NT2/D1 (cell line): ENCODE measurements around the gene MYO7A.

Experiments used
- DNase-seq: peaks from one replicate; pipeline ENCODE4 v3.0.0-alpha.2; 2011; ENCODE audit warnings: low read depth, low spot score
- H3K27me3 ChIP-seq: 2 replicates; pipeline ENCODE4 v1.6.0; 2011; ENCODE audit warnings: mild to moderate bottlenecking; ENCODE audit not compliant: insufficient read length, insufficient read depth
- H3K36me3 ChIP-seq: 2 replicates; pipeline ENCODE4 v1.6.1; 2011; ENCODE audit warnings: mild to moderate bottlenecking, low read length, mixed read lengths; ENCODE audit not compliant: insufficient read depth, insufficient read length
- H3K4me1 ChIP-seq: 2 replicates; pipeline ENCODE4 v1.5.1; 2011; ENCODE audit not compliant: insufficient read depth, insufficient read length
- H3K4me3 ChIP-seq: 2 replicates; pipeline ENCODE4 v1.5.1; 2011; ENCODE audit warnings: low read depth; ENCODE audit not compliant: insufficient read length
- H3K9ac ChIP-seq: 2 replicates; pipeline ENCODE4 v1.6.0; 2011; ENCODE audit warnings: low read depth; ENCODE audit not compliant: insufficient read length
- H3K9me3 ChIP-seq: 2 replicates; pipeline ENCODE4 v1.5.1; 2011; ENCODE audit warnings: mild to moderate bottlenecking, low read length; ENCODE audit not compliant: insufficient read depth
- SUZ12 ChIP-seq: IDR thresholded peaks from 2 replicates; pipeline ENCODE4 v1.6.1; 2011; ENCODE audit not compliant: insufficient read length, insufficient read depth; ENCODE audit errors: extremely low read depth
- YY1 ChIP-seq: IDR thresholded peaks from 2 replicates; pipeline ENCODE4 v1.6.1; 2011; ENCODE audit not compliant: insufficient read length, insufficient read depth
- ZNF274 ChIP-seq: IDR thresholded peaks from 2 replicates; pipeline ENCODE4 v1.6.1; 2011; ENCODE audit warnings: mild to moderate bottlenecking, low read depth, low read length

MYO7A gene

GRCh38 chr11:77121096-77121640, 6.9 kb upstream of the MYO7A start:
- Histone ChIP-seq H3K9ac (no peak overlapping the region), H3K9me3 (no peaks in the 10 kb centered on the region), H3K27me3 (no peaks in the 10 kb centered on the region), H3K4me3 (no peak overlapping the region), H3K4me1 (no peaks in the 10 kb centered on the region), H3K36me3 (peaks cover 17% of the 10 kb centered on the region)
- no peak for TF ChIP-seq YY1
- TF ChIP-seq SUZ12: no peak
- TF ChIP-seq ZNF274: no peak
- DNase-seq: no peak

DNA sequence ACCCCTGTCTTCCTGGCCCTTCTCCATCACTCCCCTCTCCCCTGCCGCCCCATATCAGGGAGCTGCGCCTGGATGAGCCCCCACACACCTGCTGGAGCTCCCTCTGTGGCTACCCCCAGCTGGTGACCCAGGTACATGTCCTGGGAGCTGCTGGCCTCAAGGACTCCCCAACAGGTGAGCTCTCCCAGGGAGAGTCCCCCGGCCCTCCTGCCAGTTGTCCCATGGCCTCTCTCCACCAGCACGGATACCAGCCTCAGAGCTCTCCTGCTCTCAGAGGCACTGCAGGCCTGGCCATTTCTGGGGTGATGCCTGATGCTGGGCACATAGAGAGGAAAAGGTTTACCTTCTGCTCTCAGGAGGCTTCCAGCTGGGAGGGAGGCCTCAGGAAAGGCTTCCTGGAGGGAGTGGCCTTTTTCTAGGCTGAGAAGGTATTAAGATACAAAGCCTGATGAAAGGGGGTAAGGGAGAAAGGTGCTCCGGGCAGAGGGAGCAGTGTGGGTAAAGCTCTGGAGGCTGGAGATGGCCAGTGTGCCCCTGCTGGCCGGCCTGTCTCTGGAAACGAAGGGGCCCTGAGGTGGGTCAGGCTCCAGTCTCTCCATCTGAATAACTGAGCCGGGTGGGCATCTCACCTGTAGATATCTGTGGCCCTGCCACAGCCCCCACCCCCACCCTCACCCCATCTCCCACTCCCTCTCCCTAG, 6.0 kb upstream of the MYO7A start:
- Histone ChIP-seq H3K9me3 (no peaks in the 10 kb centered on the region), H3K9ac (no peak overlapping the region), H3K36me3 (peaks cover 17% of the 10 kb centered on the region), H3K27me3 (no peaks in the 10 kb centered on the region), H3K4me1 (peaks cover 6% of the 10 kb centered on the region), H3K4me3 (no peak overlapping the region)
- no peak for DNase-seq
- TF ChIP-seq YY1 (no peak), SUZ12 (no peak), ZNF274 (no peak)

DNA sequence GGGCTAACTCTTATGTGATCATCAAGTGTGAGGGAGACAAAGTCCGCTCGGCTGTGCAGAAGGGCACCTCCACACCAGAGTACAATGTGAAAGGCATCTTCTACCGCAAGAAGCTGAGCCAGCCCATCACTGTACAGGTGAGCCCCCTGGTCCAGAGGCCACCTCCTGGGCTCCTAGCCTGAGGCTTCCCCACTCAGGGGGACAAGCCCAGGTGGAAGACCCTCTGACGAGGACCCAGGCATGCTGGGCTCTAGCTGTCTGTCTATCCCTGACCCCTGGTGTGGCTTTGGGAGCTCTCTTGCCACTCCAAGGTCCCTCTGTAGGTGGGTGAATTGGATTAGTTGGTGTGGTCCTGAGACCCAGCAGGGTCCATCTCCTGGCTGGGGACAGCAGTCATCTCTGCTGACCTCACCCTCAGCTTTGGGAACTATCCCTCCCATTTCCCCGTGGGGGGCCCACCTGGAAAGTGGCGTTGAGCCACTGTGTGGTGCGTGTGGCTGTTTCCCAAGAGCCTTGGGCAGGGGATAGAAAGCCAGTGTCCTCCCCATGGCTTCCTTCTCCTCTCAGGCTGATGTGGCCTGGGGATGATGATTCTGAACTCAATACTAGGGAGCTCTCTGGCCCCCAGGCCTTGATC, 5.4 kb upstream of the MYO7A start:
- no peak overlapping the region for H3K9ac ChIP-seq
- H3K9me3 ChIP-seq: no peaks in the 10 kb centered on the region
- no peak for DNase-seq
- H3K27me3 ChIP-seq: no peaks in the 10 kb centered on the region
- H3K4me1 ChIP-seq: peaks cover 6% of the 10 kb centered on the region
- peaks cover 17% of the 10 kb centered on the region for H3K36me3 ChIP-seq
- TF ChIP-seq SUZ12 (no peak), YY1 (no peak), ZNF274 (no peak)
- H3K4me3 ChIP-seq: no peak overlapping the region

DNA sequence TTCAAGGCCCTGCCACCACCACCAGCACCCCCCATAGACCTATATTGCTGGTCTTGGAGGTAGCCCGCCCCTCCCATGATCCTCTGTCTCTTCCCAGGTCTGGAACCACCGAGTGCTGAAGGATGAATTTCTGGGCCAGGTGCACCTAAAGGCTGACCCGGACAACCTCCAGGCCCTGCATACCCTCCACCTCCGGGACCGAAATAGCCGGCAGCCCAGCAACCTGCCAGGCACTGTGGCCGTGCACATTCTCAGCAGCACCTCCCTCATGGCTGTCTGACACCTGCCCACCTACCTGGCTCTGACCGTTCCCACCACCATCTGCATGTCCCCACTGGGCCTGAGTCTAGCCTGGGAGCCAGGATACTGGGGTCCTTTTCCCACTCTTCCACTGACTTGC, 4.5 kb upstream of the MYO7A start:
- Histone ChIP-seq H3K9me3 (no peaks in the 10 kb centered on the region), H3K9ac (no peak overlapping the region), H3K27me3 (no peaks in the 10 kb centered on the region), H3K4me1 (peaks cover 11% of the 10 kb centered on the region), H3K4me3 (no peak overlapping the region), H3K36me3 (peaks cover 14% of the 10 kb centered on the region)
- no peak for DNase-seq
- TF ChIP-seq ZNF274: no peak
- TF ChIP-seq SUZ12: no peak
- no peak for TF ChIP-seq YY1

GRCh38 chr11:77124041-77124440, 4.0 kb upstream of the MYO7A start:
- no peaks in the 10 kb centered on the region for H3K27me3 ChIP-seq
- H3K9me3 ChIP-seq: no peaks in the 10 kb centered on the region
- DNase-seq: no peak
- H3K36me3 ChIP-seq: peaks cover 14% of the 10 kb centered on the region
- TF ChIP-seq SUZ12 (no peak), ZNF274 (no peak), YY1 (no peak)
- no peak overlapping the region for H3K9ac ChIP-seq
- peaks cover 11% of the 10 kb centered on the region for H3K4me1 ChIP-seq
- H3K4me3 ChIP-seq: no peak overlapping the region

GRCh38 chr11:77124488-77124887, 3.6 kb upstream of the MYO7A start:
- H3K4me1 ChIP-seq: peaks cover 11% of the 10 kb centered on the region
- no peak overlapping the region for H3K4me3 ChIP-seq
- no peak overlapping the region for H3K9ac ChIP-seq
- TF ChIP-seq ZNF274 (no peak), YY1 (no peak), SUZ12 (no peak)
- H3K27me3 ChIP-seq: no peaks in the 10 kb centered on the region
- DNase-seq: no peak
- peaks cover 14% of the 10 kb centered on the region for H3K36me3 ChIP-seq
- H3K9me3 ChIP-seq: no peaks in the 10 kb centered on the region

DNA sequence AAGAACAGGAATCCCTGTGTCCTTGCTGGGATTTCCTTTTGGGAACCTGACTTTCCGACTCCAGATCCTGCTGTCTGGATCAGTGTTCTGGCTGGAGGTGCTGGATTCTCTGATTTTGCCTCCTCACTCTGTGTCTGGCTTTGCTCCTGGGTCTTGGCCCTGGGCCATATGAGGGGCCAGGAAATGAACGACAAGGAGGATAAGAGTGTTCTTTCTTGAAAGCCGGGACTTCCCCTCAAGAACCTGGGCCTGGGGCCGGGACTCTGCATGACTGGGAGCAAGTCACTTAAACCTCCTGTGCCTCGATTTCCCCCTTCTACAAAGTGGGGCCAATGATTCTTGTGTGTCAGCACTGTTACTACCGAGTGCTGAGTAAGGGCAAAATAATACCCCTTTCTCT, 2.9 kb upstream of the MYO7A start:
- H3K27me3 ChIP-seq: no peaks in the 10 kb centered on the region
- DNase-seq: no peak
- peaks cover 11% of the 10 kb centered on the region for H3K4me1 ChIP-seq
- no peak overlapping the region for H3K9ac ChIP-seq
- TF ChIP-seq YY1 (no peak), SUZ12 (no peak), ZNF274 (no peak)
- no peak overlapping the region for H3K4me3 ChIP-seq
- H3K36me3 ChIP-seq: peaks cover 10% of the 10 kb centered on the region
- no peaks in the 10 kb centered on the region for H3K9me3 ChIP-seq
